GM18519 (cell line): ENCODE data around the gene SUMF2.
"Not testable (repeated sequence)": the region's sequence is repeated elsewhere in the genome, so short reads cannot be mapped to it uniquely, and the experiment has no call there.

Experiments
- ATAC-seq: cut with Tn5 transposase; IDR thresholded peaks from one replicate; pipeline ENCODE4 v1.9.1; 2021; ENCODE audit warnings: mild to moderate bottlenecking, moderate library complexity; ENCODE audit not compliant: unreplicated experiment, low FRiP score

Gene SUMF2

GRCh38 chr7:56053993-56054392 is 10.1 kb upstream of the SUMF2 start:
- no peak for ATAC-seq

DNA sequence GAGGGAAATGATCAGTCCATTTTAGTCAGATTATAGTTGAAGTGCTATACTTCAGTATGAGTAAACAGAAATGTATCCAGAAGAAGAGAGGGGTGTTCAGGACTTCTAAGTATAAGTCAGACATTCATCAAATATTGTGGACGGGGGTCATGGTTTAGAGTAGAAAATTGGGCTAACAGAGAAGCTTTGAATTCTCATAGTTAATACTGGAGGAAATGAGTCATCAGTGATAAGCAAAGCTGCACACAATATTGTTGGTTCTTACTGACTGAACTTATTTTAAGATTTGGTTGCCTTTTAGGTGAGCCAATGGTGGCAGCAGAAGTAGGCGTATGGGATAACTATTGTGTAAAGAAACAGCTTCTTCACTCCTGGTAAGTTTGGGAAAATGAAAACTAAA is 1.7 kb upstream of the SUMF2 start:
- ATAC-seq: no peak

- ATAC-seq: no peak
These were observed 595 bp upstream of the SUMF2 start for GRCh38 chr7:56063500-56063881.

GRCh38 chr7:56066376-56066775 is 2.3 kb downstream of the SUMF2 start:
- not testable (repeated sequence) for ATAC-seq

DNA sequence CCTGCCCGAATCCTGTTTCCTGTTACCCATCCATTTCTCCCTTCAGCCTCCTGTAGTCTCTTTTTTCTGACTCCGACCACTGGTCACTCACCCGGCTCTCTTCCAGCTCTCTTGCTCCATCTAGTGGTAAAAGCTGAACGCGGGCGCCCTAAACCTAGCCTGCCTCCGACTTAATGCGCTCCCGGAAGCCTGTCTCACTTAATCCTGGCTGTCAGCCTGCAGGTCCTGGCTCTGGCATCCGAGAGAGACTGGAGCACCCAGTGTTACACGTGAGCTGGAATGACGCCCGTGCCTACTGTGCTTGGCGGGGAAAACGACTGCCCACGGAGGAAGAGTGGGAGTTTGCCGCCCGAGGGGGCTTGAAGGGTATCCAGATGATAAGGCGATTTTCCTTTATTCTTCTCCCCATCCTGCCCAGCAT is 10.3 kb downstream of the SUMF2 start:
- ATAC-seq: no peak

- no peak for ATAC-seq
These were observed 13.6 kb downstream of the SUMF2 start for GRCh38 chr7:56077681-56078080.

DNA sequence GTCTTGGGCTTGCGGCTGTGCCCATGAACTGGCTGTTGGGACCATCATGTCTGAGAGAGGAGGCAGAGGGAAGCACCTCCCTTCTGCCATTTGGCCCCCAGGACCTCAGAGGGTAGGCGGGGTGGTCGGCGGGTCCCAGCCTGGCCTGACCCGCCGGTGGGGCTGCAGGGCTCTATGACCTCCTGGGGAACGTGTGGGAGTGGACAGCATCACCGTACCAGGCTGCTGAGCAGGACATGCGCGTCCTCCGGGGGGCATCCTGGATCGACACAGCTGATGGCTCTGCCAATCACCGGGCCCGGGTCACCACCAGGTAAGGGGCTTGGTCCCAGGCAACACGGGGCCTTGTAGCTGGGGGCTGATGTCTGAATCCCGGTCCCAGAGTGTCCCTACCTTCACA is 14.1 kb downstream of the SUMF2 start:
- ATAC-seq: no peak

DNA sequence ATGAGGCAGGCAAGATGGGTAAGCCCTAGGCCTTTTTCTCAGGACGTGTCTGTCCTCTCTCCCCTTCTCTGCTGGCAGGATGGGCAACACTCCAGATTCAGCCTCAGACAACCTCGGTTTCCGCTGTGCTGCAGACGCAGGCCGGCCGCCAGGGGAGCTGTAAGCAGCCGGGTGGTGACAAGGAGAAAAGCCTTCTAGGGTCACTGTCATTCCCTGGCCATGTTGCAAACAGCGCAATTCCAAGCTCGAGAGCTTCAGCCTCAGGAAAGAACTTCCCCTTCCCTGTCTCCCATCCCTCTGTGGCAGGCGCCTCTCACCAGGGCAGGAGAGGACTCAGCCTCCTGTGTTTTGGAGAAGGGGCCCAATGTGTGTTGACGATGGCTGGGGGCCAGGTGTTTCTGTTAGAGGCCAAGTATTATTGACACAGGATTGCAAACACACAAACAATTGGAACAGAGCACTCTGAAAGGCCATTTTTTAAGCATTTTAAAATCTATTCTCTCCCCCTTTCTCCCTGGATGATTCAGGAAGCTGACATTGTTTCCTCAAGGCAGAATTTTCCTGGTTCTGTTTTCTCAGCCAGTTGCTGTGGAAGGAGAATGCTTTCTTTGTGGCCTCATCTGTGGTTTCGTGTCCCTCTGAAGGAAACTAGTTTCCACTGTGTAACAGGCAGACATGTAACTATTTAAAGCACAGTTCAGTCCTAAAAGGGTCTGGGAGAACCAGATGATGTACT is 15.5 kb downstream of the SUMF2 start:
- no peak for ATAC-seq

DNA sequence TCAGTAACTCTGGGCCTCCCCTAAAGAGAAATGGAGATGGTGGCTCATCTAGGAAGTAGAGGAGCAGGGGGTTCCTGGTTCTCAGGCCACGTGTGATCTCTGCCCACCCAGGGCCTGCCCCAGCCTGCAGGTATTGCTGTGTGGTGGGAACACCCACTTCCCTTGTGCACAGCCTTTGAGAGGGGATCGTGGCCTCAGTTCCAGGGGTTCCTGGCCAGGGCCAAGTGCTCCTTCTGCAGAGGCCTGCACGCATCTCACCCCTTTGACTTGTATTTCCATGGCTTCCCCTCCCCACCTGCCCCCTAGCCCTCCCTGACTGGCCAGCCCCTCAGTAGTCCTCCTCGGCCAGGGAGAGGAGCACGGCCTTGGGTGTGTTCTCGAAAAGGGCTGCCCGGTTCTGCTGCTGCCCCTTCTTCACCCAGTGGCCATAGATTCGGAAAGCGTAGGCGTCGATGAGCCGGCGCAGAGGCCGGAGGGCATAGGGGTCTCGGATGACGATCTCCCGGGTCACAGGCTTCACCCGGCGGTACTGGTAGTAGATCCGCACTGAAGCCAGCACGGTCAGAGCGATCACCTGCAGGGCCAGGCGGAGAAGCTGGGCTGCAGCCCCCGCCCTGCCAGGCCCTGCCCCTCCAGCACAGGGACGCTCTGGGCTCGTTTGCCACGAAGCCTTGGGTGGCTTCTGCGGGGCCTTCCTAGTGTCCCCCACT is 16.8 kb downstream of the SUMF2 start:
- not testable (repeated sequence) for ATAC-seq

DNA sequence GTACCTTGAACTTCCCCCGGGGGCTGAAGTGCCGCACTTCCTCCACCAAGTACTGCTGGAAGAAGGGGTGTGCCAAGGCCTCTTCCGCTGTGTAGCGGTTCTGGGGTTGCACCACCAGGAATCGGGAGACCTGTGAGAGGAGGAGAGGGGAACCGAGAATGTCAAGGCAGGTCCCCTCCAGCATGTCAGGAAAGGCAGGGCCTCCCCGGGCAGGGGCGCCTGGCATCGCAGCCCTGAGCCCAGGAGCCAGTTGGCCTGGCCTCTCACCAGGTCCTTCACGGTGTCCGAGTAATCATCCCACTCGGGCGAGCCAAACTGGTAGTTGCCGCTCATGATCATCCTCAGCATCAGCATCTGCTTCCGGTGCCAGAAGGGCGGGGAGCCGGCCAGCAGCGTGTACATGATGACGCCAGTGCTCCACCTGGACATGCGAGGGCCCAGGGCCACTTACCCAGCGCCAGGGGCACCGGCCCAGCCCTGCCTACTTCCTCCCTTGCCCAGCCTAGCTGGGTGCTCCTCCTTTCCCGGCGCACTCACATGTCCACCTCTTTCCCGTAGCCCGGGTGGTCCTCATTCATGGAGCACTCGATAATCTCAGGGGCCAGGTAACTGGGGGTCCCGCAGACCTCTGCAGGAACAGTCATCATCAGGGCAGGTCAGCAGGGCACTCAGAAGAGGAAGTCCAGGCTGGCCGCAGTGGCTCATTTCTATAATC is 17.7 kb downstream of the SUMF2 start:
- ATAC-seq: no peak

DNA sequence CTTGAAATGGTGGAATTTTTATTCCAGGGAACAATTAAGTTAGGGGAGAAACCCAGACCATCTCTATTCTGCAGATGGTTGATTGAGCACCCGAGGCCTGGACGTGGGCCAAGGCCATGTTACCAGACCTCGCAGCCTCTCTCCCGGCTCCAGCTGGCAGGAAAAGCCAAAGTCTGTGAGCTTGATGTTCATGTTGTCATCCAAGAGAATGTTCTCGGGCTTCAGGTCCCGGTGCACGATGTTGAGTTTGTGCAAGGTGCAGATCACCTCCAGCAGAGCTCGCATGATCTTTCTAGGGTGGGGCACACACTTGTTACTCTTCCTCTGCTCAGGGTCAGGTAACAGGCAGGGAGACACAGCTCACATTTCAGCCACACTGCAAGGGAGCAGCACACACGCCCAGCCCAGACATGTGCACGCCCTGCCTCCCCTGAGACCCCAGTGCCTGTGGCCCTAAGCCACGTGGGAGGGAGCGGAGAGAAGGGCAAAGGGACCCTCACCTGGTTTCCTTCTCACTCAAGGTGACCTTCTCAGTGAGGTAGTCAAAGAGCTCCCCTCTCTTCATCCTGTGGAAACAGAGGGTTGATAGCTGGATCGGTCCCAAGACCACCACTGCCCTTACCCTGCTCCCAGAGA is 19.2 kb downstream of the SUMF2 start:
- no peak for ATAC-seq

- ATAC-seq: no peak
These were observed 22.7 kb downstream of the SUMF2 start for GRCh38 chr7:56086761-56087160.

GRCh38 chr7:56087445-56087844 is 23.4 kb downstream of the SUMF2 start:
- ATAC-seq: no peak

DNA sequence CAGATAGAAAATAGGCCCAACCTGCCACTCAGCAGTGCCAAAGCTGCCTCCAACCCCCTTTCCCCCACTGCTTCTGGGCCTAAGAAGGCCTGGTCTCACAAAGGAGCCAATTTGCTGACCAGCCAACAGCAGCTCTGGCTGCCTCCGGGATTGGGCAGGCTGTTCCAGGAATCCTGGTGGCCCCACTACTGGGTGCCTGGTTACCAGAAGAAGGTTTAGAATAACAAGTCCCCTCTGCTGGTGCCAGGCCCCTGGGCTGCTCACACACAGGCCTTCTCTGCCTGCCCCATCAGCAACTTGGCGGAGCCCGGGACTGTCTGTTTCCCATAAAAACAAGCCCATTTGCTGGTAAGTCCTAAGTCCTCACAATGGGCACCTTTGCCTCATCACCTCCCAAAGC is 27.5 kb downstream of the SUMF2 start:
- ATAC-seq: no peak

DNA sequence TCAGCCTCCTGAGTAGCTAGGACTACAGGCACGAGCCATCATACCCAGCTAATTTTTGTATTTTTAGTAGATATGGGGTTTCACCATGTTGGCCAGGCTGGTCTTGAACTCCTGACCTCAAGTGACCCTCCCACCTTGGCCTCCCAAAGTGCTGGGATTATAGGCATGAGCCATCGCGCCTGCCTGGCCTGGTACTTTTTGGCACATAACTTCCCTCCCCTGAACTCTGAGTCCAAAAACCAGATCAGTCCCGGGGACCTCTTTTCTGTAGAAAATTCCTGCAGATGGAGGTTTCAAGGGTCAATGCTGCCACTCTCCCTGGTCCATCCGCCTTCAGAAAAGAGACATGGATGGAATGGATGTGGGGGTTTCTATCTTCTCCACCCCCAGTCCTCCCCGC is 28.3 kb downstream of the SUMF2 start:
- ATAC-seq: not testable (repeated sequence)

DNA sequence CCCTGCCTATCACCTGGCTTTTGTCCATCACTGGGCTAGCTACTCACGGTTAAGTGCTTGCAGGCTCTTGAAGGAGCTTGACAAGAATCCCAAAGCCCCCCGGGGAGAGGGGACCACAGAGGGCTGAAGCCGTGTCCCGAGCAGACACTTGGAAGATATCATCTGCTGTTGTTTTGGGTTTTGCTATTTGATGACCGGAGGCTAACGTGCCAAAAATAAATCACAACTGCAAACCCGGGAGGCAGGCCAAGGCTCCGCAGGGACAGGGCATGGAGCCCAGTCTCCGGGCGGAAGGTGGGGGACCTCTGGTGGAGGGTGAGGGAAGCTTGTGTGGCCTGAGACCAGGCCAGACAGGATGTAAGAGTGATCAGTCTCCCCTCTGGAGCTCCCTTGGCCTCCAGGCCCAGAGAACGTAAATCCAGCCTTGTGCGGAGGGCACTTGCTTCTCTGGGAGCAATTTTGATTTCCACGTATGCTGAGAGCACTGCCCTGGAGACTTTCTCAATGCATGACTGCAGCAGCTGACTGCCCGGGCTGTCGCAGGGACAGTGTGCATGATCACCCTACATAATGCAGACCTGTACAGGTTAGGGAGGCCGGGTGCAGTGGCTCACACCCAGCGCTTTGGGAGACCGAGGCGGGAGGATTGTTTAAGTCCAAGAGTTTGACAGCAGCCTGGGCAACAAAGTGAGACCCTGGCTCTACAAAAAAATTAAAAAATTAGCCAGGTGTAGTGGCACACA is 28.9 kb downstream of the SUMF2 start, which contains the start of gene PHKG1:
Gene PHKG1, minus strand, starts transcription at position 164 of the 743 bp plus-strand sequence. CDS start 4,011 bp downstream, outside the sequence.
- no peak for ATAC-seq

GRCh38 chr7:56097700-56098099 is 33.6 kb downstream of the SUMF2 start:
- ATAC-seq: no peak

DNA sequence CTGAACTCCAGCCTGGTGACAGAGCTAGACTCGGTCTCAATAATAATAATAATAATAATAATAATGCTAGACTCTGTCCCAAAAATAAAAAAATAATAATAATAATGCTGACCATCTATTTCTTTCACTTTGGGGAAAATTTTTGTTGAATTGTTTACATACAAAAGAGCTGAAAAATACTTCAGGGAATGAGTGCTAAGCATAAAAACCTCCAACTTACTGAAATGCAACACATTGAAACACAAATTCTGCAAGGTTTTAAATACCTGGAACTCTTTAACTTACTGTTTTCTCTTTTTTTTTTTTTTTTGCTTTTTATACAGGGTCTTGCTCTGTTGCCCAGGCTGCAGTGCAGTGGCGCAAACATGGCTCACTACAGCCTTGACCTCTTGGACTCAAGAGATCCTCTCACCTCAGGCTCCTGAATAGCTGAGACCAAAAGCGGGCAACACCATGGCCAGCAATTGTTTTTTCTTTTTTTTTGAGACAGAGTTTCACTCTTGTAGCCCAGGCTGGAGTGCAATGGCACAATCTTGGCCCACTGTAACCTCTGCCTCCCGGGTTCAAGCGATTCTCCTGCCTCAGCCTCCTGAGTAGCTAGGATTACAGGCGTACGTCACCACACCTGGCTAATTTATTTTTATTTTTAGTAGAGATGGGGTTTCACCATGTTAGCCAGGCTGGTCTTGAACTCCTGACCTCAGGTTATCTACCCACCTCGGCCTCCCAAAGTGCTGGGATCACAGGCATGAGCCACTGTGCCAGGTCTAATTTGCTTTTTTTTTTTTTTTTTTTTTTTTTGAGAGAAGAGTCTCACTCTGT is 34.3 kb downstream of the SUMF2 start:
- not testable (repeated sequence) for ATAC-seq

DNA sequence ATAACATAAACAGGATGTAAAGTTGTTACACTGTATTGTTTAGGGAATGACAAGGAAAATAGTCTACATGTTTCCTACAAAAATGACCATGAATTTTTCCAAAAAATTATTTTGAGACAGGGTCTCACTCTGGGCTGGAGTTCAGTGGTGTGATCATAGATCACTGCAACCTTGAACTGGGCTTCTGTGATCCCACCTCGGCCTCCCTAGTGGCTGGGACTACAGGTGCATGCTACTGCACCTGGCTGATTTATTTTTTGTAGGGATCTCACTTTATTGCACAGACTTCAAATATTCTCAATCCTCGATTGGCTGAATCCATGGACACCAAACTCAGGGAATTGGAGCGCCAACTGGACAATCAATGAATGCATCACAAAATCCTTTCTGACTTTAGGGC is 35.6 kb downstream of the SUMF2 start:
- ATAC-seq: no peak
